Activated CD4-positive, alpha-beta T cell treated with anti-CD3 and anti-CD28 coated beads, Interleukin-2, Interleukin-6, amounts not matched to agents 100 ng/mL and 50 ng/mL, durations not matched to agents 16 hours and 8 hours (primary cell): ENCODE results near the gene WFIKKN2.
"Not testable (repeated sequence)": the region's sequence is repeated elsewhere in the genome, so short reads cannot be mapped to it uniquely, and the experiment has no call there.

ENCODE experiments used
- DNase-seq: peaks from one replicate; pipeline ENCODE4 v3.0.0-alpha.2; 2020

The WFIKKN2 gene

DNA sequence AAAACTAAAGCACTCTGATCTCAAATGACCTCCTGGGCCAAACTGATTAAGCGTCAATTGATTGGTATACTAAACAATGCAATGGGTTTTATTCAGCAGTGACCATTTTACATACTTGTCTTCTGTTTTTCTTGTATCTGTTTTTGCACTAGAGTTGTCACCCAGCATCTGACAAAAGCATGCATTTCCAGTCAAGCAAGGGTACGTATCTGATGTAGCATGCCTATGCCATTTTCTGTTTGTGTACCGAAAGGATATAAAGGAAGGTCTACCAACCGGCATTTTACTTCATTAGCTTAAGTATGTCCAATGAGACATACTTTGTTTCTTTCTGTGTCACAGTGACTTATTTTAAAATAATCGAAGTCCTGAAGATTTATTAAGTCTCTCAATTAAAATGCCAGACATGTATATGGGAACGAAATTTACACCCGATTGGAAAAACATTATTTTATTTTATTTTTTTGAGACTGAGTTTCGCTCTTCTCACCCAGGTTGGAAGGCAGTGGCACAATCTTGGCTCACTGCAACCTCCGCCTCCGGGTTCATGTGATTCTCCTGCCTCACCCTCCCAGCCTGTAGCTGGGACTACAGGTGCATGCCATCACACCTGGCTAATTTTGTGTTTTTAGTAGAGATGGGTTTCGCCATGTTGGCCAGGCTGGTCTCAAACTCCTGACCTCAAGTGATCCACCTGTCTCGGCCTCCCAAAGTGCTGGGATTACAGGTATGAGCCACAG lies 23.3 kb downstream of the WFIKKN2 start:
- DNase-seq = no peak

DNA sequence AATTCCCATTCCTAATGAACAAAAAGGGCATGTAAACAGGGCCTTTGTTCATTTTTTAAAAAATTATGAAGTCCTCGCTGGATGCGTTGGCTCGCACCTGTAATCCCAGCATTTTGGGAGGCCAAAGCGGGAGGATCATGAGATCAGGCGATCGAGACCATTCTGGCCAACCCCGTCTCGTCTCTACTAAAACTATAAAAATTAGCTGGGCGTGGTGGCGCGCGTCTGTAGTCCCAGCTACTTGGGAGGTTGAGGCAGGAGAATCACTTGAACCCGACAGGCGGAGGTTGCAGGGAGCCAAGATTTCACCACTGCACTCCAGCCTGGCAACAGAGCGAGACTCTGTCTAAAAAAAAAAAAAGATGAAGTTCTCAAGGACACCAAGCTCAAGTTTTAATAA lies 24.3 kb downstream of the WFIKKN2 start:
- DNase-seq = not testable (repeated sequence)

DNA sequence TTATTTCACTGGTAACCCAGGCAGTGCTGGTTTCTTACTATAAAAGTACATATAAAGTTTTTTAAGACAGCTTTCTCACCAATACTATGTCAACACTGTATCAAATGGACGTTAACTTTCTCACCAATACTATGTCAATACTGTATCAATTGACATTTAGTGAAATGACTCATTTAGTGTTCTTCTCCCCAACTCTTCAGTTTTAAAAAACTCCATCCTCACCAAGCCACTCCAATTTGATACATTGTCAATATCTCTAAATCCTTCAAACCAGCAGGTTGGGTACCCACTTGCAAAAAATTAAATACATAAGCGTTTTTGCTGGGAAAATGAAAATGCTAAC lies 25.9 kb downstream of the WFIKKN2 start:
- no peak for DNase-seq

DNA sequence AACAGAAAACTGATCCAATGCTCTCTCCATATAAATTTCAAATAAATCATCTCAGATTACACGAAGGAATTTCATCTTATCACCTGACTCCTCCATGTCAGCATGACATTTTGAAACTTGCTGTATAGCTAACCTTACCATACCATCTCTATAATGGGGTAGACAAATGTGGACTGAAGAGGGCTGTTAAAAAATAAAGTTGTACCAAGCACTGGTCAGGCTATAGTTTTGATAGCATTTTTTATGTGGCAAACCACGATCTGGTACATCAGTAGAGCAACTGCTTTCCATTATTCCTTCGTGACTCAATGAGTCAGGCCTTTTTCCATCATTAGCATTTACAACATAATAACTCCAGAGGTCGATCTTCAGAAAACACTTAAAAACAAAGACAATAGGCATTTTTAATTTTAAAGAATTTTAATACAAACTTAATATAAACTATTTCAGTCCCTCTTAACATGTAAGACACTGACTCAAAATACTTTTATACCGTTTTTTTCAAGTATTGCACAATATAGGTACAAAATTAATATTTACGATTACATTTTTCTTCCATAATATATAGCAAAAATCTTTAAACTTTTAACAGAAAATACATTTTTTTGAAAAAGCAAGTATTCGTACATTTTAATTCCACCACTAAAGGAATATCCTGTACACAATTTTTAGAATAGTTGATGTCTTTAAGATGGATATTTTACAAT lies 26.6 kb downstream of the WFIKKN2 start:
- DNase-seq = no peak

DNA sequence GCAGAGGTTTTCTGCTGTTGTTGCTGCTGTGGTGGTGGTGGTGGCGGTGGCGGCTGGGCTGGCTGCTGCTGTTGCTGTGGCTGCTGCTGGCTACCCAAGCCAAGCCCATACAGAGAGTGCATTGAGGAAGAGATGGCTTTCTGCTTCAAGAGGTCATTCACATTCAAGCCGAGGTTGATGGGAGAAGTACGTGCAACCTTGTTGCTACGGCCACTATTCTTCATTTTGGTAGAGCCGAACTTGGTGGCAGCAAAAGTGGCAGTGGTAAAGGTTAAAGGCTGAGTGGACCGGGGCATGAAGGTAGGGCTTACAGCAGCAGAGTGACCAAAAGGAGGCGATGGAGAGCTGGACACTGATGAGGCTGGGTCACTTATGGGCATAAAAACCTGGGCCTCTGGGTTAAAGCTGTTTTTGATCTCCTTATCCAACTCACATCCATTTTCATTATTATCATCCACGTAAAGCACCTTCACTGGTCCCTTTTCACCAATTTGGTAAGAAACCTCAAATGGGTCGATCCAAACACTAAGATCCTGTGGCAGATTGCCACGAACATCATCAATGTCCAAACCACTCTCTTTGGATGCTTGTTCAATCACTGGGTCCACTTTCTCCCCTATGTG lies 27.9 kb downstream of the WFIKKN2 start:
- DNase-seq = peak; percentile 52

DNA sequence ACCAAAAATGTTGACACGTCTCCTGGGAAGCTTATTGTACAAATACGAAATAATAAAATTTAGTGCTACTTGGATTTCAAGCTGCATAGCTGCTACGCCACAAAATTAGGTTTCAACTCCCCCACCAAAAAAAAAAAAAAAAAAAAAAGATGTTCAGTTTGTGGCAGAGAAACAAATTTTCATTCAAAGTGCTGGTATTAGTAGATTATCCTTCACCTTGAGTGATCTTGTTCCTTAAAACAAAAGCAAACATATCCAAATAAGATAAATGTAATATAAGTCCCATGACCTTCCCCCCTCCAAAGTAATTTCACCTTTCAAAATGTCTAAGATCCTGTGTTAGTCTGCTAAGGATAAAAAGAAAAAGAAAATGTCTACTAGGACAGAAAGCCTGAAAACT lies 28.5 kb downstream of the WFIKKN2 start:
- no peak for DNase-seq

DNA sequence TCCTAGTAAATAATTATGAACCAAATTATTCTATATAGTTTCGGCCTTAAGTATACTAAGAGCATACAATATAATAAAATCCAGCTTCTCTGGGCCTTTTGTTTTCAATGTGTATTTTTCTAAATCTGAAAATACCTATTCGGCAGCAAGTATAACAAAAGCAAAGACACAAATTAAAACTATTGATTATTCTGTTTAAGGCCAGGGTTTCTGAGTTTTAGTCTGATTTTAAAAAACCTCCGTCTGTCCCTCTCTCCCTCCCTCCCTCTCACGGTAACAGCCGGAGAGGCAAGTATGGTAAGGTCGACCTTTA lies 29.3 kb downstream of the WFIKKN2 start:
- no peak for DNase-seq

DNA sequence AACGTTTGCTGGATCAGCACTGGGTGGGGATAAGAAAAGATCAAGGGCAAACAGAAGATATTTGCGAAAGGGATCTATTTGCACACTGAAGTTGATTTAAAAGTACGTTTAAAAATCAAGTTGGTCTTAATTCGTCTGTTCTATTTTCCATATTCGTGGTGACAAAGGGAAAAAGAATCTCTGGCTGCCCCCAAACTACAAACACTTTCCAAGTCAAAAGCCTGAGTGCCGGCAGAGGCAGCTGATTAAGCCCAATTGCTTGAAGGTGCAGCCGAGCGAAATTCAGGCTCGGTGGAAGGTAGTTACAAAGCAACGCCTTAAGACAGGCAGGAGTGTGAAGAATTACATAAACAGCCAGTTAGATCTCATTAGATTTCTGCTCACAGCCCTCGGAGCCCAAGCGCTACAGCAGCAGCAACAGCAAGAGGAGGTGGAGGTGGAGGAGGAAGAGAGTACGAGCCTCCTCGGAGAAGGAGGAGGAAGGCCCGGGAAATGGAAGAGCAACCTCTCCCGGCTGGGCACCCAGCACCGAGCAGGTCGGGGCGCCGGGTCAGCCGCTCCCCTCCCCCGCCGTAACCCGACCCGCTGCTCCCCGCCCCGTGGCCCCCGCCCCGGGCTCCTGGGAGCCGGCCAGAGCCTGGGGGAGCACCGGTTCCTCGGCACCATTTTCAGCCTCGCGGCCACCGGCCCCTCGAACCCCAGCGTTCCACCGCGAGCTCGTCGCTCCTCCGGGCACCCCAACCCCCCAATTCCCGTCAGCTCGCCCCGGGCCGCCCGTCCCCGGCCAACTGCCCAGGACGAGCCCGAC lies 29.9 kb downstream of the WFIKKN2 start:
- peak; percentile 61 for DNase-seq

GRCh38 chr17:50865868-50866260 lies 30.5 kb downstream of the WFIKKN2 start:
- no peak for DNase-seq

DNA sequence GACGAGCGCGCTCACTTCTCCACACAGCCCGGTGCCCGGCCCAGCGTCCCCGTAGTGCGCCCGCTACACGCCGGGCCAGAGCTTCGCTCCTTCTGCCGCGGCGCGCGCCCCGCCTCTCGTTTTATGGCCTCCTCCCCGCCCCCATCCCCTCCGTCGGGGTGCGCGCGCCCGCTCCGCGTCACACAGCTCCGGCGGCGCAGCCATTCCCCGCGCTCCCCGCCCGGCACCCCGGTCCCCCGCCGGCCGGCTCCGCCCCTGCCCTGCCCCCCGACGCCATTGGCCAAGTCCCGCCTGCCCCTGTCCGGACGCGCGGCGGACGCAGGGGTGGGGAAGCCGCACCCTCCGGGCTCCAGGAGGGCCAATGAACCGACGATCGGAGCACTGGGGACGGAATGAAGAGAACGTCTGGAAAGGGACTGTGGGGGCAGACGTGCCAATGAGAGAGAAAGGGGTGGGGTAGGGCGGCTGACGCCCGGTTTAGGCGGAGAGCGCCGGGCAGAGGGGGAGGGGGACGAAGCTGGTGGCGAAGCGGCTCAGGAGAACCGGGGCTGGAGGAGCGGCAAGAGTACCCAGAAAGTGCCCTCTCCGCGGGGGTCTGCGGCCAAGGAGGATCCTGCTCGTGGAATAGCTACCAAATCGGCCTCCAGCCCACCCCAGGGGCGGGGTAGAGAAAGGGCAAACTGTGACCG lies 31.0 kb downstream of the WFIKKN2 start, which contains the start of gene TOB1:
TOB1 (minus strand) TSS at position 94 of the 689 bp plus-strand sequence. CDS start 2,337 bp downstream, outside the sequence.
- DNase-seq = peak; percentile 98

DNA sequence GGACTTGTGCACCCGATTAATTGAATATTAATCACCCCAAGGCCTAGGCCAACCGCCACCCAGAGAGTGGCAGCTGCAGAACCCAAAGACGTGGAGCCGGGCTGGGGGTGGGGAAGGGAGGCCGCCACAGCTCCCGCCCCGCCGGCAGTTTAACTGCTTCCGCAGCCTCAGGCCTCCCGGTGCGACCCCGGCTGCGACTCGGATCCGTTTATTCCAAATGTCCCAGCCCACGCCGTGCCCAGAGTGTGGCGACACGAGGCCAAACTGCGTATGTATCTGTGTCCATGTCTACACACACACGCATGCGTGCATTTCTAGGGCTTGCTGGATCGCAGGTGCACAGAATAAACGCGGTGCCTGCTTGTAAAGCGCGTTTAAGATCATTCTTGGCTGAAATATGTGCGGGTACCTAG lies 31.6 kb downstream of the WFIKKN2 start:
- DNase-seq = no peak

GRCh38 chr17:50867363-50868139 lies 32.2 kb downstream of the WFIKKN2 start:
- peak; percentile 92 for DNase-seq

DNA sequence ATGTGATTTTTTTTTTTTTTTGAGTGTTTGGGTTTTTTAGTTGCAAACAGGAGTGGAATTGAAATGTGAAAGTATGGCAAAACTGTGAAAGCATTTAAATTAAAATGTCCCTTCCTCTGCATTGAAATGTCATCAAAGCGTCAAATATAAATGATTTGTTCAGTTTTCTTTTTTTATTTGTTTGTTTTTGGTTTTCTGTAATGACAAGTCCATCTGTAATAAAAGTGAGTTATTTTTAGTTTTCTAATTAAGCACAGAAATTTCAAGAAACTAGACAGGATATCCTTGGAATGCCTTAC lies 32.7 kb downstream of the WFIKKN2 start:
- DNase-seq = no peak

GRCh38 chr17:50868602-50869001 lies 33.2 kb downstream of the WFIKKN2 start:
- DNase-seq = no peak

- DNase-seq = peak; percentile 74
Measured at GRCh38 chr17:50871364-50871763, 36.0 kb downstream of the WFIKKN2 start.

- no peak for DNase-seq
Measured at GRCh38 chr17:50871898-50872297, 36.5 kb downstream of the WFIKKN2 start.

GRCh38 chr17:50872710-50873424 lies 37.5 kb downstream of the WFIKKN2 start:
- DNase-seq = peak; percentile 71

GRCh38 chr17:50875074-50875473 lies 39.7 kb downstream of the WFIKKN2 start:
- no peak for DNase-seq

- DNase-seq = not testable (repeated sequence)
Measured at GRCh38 chr17:50877042-50877441, 41.7 kb downstream of the WFIKKN2 start.

- DNase-seq = no peak
Measured at GRCh38 chr17:50877838-50878237, 42.5 kb downstream of the WFIKKN2 start.

DNA sequence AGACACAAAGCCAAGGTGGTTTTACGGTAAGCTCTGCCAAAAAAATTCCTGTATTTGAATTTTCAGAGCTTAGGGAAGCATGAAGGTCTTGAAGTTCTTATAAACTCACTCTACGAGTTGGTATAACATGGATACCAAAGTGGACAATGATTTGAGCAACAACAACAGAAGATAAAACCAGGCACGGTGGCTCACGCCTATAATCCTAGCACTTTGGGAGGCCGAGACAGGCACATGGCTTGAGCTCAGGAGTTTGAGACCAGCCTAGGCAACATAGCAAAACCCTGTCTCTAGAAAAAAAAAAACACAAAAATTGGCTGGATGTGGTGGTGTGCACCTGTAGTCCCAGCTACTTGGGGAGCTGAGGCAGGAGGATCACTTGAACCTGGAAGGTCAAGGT lies 43.7 kb downstream of the WFIKKN2 start:
- no peak for DNase-seq
